GM23338 (cell line): ENCODE results near the gene GPATCH1. TPM values are rescaled to one million over a fixed set of nuclear protein-coding genes. Genes with fewer than 3 reads are reported as not detected.

Source experiments
- ATAC-seq: fragments of 200-7000 bp; cut with Tn5 transposase; 3 replicates; pipeline ENCODE4 v1.9.1; 2020
- DNase-seq: peaks from one replicate; pipeline ENCODE4 v3.0.0-alpha.2; 2015; ENCODE audit warnings: low spot score
- H2AFZ ChIP-seq: fragments of 200-600 bp; sonication (generic); 2 replicates; pipeline ENCODE4 v1.8.0; 2016; ENCODE audit warnings: antibody characterized with exemption, mild to moderate bottlenecking, moderate library complexity
- H3F3A ChIP-seq: fragments of 200-600 bp; sonication (generic); replicated peaks from 2 replicates; pipeline ENCODE4 v1.8.0; 2017; ENCODE audit warnings: antibody characterized with exemption, mixed run types, low read depth
- H3K27ac ChIP-seq: fragments of 200-600 bp; sonication (generic); 2 replicates; pipeline ENCODE4 v1.6.1; 2016; ENCODE audit warnings: low read depth
- H3K27me3 ChIP-seq: fragments of 200-600 bp; sonication (generic); 2 replicates; pipeline ENCODE4 v1.8.0; 2016; ENCODE audit warnings: mild to moderate bottlenecking, mixed run types, moderate library complexity; ENCODE audit not compliant: insufficient read depth
- H3K36me3 ChIP-seq: fragments of 200-600 bp; sonication (generic); 2 replicates; pipeline ENCODE4 v1.8.0; 2016; ENCODE audit warnings: mild to moderate bottlenecking; ENCODE audit not compliant: insufficient read depth
- H3K4me1 ChIP-seq: fragments of 200-600 bp; sonication (generic); 2 replicates; pipeline ENCODE4 v1.8.0; 2016; ENCODE audit warnings: mild to moderate bottlenecking, moderate library complexity; ENCODE audit not compliant: insufficient read depth
- H3K4me2 ChIP-seq: fragments of 200-600 bp; sonication (generic); 2 replicates; pipeline ENCODE4 v1.7.1; 2017; ENCODE audit warnings: mixed run types
- H3K4me3 ChIP-seq: fragments of 200-600 bp; sonication (generic); 2 replicates; pipeline ENCODE4 v1.6.1; 2016; ENCODE audit warnings: mixed run types
- H3K79me2 ChIP-seq: fragments of 200-600 bp; sonication (generic); replicated peaks from 2 replicates; pipeline ENCODE4 v1.8.0; 2017; ENCODE audit warnings: mild to moderate bottlenecking; ENCODE audit not compliant: insufficient read depth
- H3K9me2 ChIP-seq: fragments of 200-600 bp; sonication (generic); 2 replicates; pipeline ENCODE4 v1.8.0; 2017; ENCODE audit not compliant: insufficient read depth
- H4K20me1 ChIP-seq: fragments of 200-600 bp; sonication (generic); replicated peaks from 2 replicates; pipeline ENCODE4 v1.8.0; 2017; ENCODE audit warnings: mild to moderate bottlenecking; ENCODE audit not compliant: insufficient read depth
- H3K27ac Mint-ChIP-seq: 2 replicates; pipeline ENCODE4 v1.8.0; 2020; ENCODE audit warnings: inconsistent platforms, mild to moderate bottlenecking, moderate library complexity, mixed read lengths
- H3K27me3 Mint-ChIP-seq: 3 replicates; pipeline ENCODE4 v1.8.0; 2022; ENCODE audit warnings: low read depth, mild to moderate bottlenecking, moderate library complexity, mixed read lengths, inconsistent platforms; ENCODE audit not compliant: insufficient read depth, poor library complexity
- H3K36me3 Mint-ChIP-seq: 3 replicates; pipeline ENCODE4 v1.8.0; 2021; ENCODE audit warnings: low read depth, mild to moderate bottlenecking, inconsistent platforms, moderate library complexity, mixed read lengths
- H3K4me1 Mint-ChIP-seq: 3 replicates; pipeline ENCODE4 v1.8.0; 2020; ENCODE audit warnings: mild to moderate bottlenecking, inconsistent platforms, mixed read lengths
- H3K4me3 Mint-ChIP-seq: 3 replicates; pipeline ENCODE4 v1.8.0; 2021; ENCODE audit warnings: moderate library complexity, mild to moderate bottlenecking, inconsistent platforms, mixed read lengths
- H3K9me3 Mint-ChIP-seq: 3 replicates; pipeline ENCODE4 v1.8.0; 2020; ENCODE audit warnings: moderate library complexity, mild to moderate bottlenecking, inconsistent platforms, mixed read lengths
- CREB1 ChIP-seq: fragments of 250-450 bp; sonication (Bioruptor Pico); IDR thresholded peaks from 2 replicates; pipeline ENCODE4 v1.5.0; 2020; ENCODE audit warnings: low read depth, mild to moderate bottlenecking, moderate library complexity
- ETS1 ChIP-seq: IDR thresholded peaks from 2 replicates; pipeline ENCODE4 v1.6.1; 2016; ENCODE audit warnings: antibody characterized with exemption
- EZH2 ChIP-seq: fragments of 200-600 bp; sonication (generic); IDR thresholded peaks from one replicate; pipeline ENCODE4 v1.8.0; 2017; ENCODE audit warnings: antibody characterized with exemption, mild to moderate bottlenecking, low read depth; ENCODE audit not compliant: unreplicated experiment
- EZH2phosphoT487 ChIP-seq: fragments of 200-600 bp; sonication (generic); IDR thresholded peaks from one replicate; pipeline ENCODE4 v1.8.1; 2018; ENCODE audit warnings: antibody characterized with exemption; ENCODE audit not compliant: unreplicated experiment
- JUNB ChIP-seq: IDR thresholded peaks from one replicate; pipeline ENCODE4 v1.6.1; 2016; ENCODE audit warnings: antibody characterized with exemption; ENCODE audit not compliant: unreplicated experiment
- NANOG ChIP-seq: IDR thresholded peaks from 2 replicates; pipeline ENCODE4 v1.6.1; 2016; ENCODE audit warnings: antibody characterized with exemption, borderline replicate concordance
- POLR2AphosphoS5 ChIP-seq: IDR thresholded peaks from 2 replicates; pipeline ENCODE4 v1.6.1; 2016; ENCODE audit warnings: antibody characterized with exemption, low read depth
- STAT1 ChIP-seq: IDR thresholded peaks from one replicate; pipeline ENCODE4 v1.6.1; 2016; ENCODE audit warnings: antibody characterized with exemption; ENCODE audit not compliant: unreplicated experiment
- ZNF114 ChIP-seq: fragments of 250-450 bp; sonication (Bioruptor Pico); IDR thresholded peaks from 2 replicates; pipeline ENCODE4 v1.5.0; 2020; ENCODE audit warnings: mild to moderate bottlenecking, moderate library complexity
- ZNF331 ChIP-seq: fragments of 250-450 bp; sonication (Bioruptor Pico); IDR thresholded peaks from 2 replicates; pipeline ENCODE4 v1.5.0; 2020; ENCODE audit warnings: low read depth, mild to moderate bottlenecking, moderate library complexity
- polyA plus RNA-seq: library from polyadenylated mRNA; unstranded; fragments of >200 nt; fragmentation: Nextera tagmentation; extraction: Ambion mirVana; gene quantifications from 2 replicates; pipeline ENCODE4 v1.2.1, GENCODE V29; 2016
- total RNA-seq: library from RNA; depleted of rRNA; stranded (reverse); fragments of >200 nt; shearing (Covaris generic); gene quantifications from 2 replicates; pipeline ENCODE4 v1.2.3, GENCODE V29; 2014
- TF ChIP-seq, protein P1 (sequence below): fragments of 250-450 bp; sonication (Bioruptor Pico); IDR thresholded peaks from 2 replicates; pipeline ENCODE4 v1.5.0; 2020; ENCODE audit warnings: mild to moderate bottlenecking, moderate library complexity
- TF ChIP-seq, protein P2 (sequence below): IDR thresholded peaks from one replicate; pipeline ENCODE4 v1.6.1; 2018; ENCODE audit warnings: antibody characterized with exemption; ENCODE audit not compliant: unreplicated experiment

Gene GPATCH1
- total and polyA plus RNA-seq, 2 experiments from 2014 or later: 12.0 to 13.6 TPM

GRCh38 chr19:33161201-33161600 is 80.2 kb downstream of the GPATCH1 start (continued):
- TF ChIP-seq, protein P1, sequence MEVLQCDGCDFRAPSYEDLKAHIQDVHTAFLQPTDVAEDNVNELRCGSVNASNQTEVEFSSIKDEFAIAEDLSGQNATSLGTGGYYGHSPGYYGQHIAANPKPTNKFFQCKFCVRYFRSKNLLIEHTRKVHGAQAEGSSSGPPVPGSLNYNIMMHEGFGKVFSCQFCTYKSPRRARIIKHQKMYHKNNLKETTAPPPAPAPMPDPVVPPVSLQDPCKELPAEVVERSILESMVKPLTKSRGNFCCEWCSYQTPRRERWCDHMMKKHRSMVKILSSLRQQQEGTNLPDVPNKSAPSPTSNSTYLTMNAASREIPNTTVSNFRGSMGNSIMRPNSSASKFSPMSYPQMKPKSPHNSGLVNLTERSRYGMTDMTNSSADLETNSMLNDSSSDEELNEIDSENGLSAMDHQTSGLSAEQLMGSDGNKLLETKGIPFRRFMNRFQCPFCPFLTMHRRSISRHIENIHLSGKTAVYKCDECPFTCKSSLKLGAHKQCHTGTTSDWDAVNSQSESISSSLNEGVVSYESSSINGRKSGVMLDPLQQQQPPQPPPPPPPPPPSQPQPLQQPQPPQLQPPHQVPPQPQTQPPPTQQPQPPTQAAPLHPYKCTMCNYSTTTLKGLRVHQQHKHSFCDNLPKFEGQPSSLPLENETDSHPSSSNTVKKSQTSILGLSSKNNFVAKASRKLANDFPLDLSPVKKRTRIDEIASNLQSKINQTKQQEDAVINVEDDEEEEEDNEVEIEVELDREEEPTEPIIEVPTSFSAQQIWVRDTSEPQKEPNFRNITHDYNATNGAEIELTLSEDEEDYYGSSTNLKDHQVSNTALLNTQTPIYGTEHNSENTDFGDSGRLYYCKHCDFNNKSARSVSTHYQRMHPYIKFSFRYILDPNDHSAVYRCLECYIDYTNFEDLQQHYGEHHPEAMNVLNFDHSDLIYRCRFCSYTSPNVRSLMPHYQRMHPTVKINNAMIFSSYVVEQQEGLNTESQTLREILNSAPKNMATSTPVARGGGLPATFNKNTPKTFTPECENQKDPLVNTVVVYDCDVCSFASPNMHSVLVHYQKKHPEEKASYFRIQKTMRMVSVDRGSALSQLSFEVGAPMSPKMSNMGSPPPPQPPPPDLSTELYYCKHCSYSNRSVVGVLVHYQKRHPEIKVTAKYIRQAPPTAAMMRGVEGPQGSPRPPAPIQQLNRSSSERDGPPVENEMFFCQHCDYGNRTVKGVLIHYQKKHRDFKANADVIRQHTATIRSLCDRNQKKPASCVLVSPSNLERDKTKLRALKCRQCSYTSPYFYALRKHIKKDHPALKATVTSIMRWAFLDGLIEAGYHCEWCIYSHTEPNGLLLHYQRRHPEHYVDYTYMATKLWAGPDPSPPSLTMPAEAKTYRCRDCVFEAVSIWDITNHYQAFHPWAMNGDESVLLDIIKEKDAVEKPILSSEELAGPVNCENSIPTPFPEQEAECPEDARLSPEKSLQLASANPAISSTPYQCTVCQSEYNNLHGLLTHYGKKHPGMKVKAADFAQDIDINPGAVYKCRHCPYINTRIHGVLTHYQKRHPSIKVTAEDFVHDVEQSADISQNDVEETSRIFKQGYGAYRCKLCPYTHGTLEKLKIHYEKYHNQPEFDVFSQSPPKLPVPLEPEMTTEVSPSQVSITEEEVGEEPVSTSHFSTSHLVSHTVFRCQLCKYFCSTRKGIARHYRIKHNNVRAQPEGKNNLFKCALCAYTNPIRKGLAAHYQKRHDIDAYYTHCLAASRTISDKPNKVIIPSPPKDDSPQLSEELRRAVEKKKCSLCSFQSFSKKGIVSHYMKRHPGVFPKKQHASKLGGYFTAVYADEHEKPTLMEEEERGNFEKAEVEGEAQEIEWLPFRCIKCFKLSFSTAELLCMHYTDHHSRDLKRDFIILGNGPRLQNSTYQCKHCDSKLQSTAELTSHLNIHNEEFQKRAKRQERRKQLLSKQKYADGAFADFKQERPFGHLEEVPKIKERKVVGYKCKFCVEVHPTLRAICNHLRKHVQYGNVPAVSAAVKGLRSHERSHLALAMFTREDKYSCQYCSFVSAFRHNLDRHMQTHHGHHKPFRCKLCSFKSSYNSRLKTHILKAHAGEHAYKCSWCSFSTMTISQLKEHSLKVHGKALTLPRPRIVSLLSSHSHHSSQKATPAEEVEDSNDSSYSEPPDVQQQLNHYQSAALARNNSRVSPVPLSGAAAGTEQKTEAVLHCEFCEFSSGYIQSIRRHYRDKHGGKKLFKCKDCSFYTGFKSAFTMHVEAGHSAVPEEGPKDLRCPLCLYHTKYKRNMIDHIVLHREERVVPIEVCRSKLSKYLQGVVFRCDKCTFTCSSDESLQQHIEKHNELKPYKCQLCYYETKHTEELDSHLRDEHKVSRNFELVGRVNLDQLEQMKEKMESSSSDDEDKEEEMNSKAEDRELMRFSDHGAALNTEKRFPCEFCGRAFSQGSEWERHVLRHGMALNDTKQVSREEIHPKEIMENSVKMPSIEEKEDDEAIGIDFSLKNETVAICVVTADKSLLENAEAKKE: no peak

- no peak overlapping the region for H3K4me3 Mint-ChIP-seq
- no peaks in the 10 kb centered on the region for H3F3A ChIP-seq
- H3K27me3 Mint-ChIP-seq: peaks cover 1% of the 10 kb centered on the region
- DNase-seq (no peak), ATAC-seq (no peak)
- H4K20me1 ChIP-seq: no peaks in the 10 kb centered on the region
- H3K4me1 Mint-ChIP-seq: no peaks in the 10 kb centered on the region
- H3K4me3 ChIP-seq: no peak overlapping the region
- no peaks in the 10 kb centered on the region for H3K4me1 ChIP-seq
- no peaks in the 10 kb centered on the region for H3K27me3 ChIP-seq
- H3K27ac ChIP-seq: no peak overlapping the region
- no peak overlapping the region for H3K4me2 ChIP-seq
- peaks cover 39% of the 10 kb centered on the region for H3K9me3 Mint-ChIP-seq
- H3K9me2 ChIP-seq: no peaks in the 10 kb centered on the region
- H2AFZ ChIP-seq: no peak overlapping the region
- no peak overlapping the region for H3K27ac Mint-ChIP-seq
- no peaks in the 10 kb centered on the region for H3K36me3 ChIP-seq
- peaks cover 12% of the 10 kb centered on the region for H3K36me3 Mint-ChIP-seq
- H3K79me2 ChIP-seq: no peaks in the 10 kb centered on the region
- TF ChIP-seq JUNB (no peak), POLR2AphosphoS5 (no peak), NANOG (no peak), ETS1 (no peak), CREB1 (CRISPR knock-in tag) (no peak), STAT1 (no peak), ZNF331 (CRISPR knock-in tag) (no peak), EZH2phosphoT487 (no peak), EZH2 (no peak), ZNF114 (CRISPR knock-in tag) (no peak)
- TF ChIP-seq, protein P2, sequence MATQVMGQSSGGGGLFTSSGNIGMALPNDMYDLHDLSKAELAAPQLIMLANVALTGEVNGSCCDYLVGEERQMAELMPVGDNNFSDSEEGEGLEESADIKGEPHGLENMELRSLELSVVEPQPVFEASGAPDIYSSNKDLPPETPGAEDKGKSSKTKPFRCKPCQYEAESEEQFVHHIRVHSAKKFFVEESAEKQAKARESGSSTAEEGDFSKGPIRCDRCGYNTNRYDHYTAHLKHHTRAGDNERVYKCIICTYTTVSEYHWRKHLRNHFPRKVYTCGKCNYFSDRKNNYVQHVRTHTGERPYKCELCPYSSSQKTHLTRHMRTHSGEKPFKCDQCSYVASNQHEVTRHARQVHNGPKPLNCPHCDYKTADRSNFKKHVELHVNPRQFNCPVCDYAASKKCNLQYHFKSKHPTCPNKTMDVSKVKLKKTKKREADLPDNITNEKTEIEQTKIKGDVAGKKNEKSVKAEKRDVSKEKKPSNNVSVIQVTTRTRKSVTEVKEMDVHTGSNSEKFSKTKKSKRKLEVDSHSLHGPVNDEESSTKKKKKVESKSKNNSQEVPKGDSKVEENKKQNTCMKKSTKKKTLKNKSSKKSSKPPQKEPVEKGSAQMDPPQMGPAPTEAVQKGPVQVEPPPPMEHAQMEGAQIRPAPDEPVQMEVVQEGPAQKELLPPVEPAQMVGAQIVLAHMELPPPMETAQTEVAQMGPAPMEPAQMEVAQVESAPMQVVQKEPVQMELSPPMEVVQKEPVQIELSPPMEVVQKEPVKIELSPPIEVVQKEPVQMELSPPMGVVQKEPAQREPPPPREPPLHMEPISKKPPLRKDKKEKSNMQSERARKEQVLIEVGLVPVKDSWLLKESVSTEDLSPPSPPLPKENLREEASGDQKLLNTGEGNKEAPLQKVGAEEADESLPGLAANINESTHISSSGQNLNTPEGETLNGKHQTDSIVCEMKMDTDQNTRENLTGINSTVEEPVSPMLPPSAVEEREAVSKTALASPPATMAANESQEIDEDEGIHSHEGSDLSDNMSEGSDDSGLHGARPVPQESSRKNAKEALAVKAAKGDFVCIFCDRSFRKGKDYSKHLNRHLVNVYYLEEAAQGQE: no peak
These were observed 82.5 kb downstream of the GPATCH1 start for GRCh38 chr19:33163481-33163880.
